DOHH2 (cell line): ENCODE measurements around the gene PIGX.

Source experiments
- EZH2phosphoT487 ChIP-seq: fragments of 200-600 bp; sonication (generic); IDR thresholded peaks from 2 replicates; pipeline ENCODE4 v1.6.1; 2017; ENCODE audit warnings: borderline replicate concordance, mild to moderate bottlenecking, antibody characterized with exemption, low read length, moderate library complexity, mixed read lengths
- TF ChIP-seq, protein P1 (sequence below): fragments of 200-600 bp; sonication (generic); IDR thresholded peaks from one replicate; pipeline ENCODE4 v1.5.1; 2014; ENCODE audit warnings: antibody characterized with exemption, mild to moderate bottlenecking, low read depth, low read length; ENCODE audit not compliant: poor library complexity, severe bottlenecking

DNA sequence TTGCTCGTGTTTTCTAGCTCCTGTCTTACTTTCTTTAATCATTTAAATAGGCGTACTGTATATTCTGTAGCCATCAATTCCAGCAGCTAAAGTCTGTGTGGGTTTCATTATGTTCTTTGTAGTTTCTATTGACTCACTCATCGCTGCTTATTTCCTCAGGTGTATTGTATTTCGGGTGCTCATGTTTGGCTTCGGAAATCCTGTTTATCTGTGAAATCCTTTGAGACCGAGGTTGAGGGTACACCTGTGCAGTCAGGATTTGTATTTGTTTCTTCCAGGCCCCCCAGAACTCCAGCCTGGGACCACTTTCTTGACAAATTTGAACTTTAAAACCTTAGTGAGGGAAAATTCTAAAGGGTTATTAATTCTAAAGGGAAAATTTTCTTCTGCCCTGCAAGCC is 25.5 kb downstream of the PIGX start:
- TF ChIP-seq, protein P1, sequence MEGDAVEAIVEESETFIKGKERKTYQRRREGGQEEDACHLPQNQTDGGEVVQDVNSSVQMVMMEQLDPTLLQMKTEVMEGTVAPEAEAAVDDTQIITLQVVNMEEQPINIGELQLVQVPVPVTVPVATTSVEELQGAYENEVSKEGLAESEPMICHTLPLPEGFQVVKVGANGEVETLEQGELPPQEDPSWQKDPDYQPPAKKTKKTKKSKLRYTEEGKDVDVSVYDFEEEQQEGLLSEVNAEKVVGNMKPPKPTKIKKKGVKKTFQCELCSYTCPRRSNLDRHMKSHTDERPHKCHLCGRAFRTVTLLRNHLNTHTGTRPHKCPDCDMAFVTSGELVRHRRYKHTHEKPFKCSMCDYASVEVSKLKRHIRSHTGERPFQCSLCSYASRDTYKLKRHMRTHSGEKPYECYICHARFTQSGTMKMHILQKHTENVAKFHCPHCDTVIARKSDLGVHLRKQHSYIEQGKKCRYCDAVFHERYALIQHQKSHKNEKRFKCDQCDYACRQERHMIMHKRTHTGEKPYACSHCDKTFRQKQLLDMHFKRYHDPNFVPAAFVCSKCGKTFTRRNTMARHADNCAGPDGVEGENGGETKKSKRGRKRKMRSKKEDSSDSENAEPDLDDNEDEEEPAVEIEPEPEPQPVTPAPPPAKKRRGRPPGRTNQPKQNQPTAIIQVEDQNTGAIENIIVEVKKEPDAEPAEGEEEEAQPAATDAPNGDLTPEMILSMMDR, result no peak
- TF ChIP-seq EZH2phosphoT487, result no peak
